Hepatic stellate cell (primary cell): Measurements from ENCODE around the gene WDR18.
"Not testable (repeated sequence)": the region's sequence is repeated elsewhere in the genome, so short reads cannot be mapped to it uniquely, and the experiment has no call there.

ENCODE experiments used
- DNase-seq: peaks from one replicate; pipeline ENCODE4 v3.0.0; 2011; ENCODE audit warnings: low spot score

WDR18 gene

GRCh38 chr19:1019980-1020867 is 36.1 kb downstream of the WDR18 start:
- no peak for DNase-seq

GRCh38 chr19:1020868-1021425 is 36.8 kb downstream of the WDR18 start, which contains the start of gene TMEM259:
TMEM259 (minus strand) TSS chr19:1021123; CDS start chr19:1020996, 127 bp downstream.
- DNase-seq, result peak; percentile 97

GRCh38 chr19:1023883-1024188 is 39.7 kb downstream of the WDR18 start:
- DNase-seq, result not testable (repeated sequence)

GRCh38 chr19:1025080-1025479 is 40.9 kb downstream of the WDR18 start:
- not testable (repeated sequence) for DNase-seq

- peak; percentile 93 for DNase-seq
Measured at GRCh38 chr19:1025960-1026782, 42.0 kb downstream of the WDR18 start, which contains the start of gene CNN2. CNN2 (plus strand) TSS chr19:1026608; CDS start chr19:1026662, 54 bp downstream.

GRCh38 chr19:1026783-1027649 is 42.9 kb downstream of the WDR18 start:
- no peak for DNase-seq

GRCh38 chr19:1027650-1028061 is 43.5 kb downstream of the WDR18 start:
- no peak for DNase-seq

GRCh38 chr19:1028062-1028926 is 44.1 kb downstream of the WDR18 start:
- peak; percentile 98 for DNase-seq

GRCh38 chr19:1032264-1032867 is 48.2 kb downstream of the WDR18 start:
- DNase-seq, result no peak

- DNase-seq, result no peak
Measured at GRCh38 chr19:1035998-1036621, 52.0 kb downstream of the WDR18 start.

- DNase-seq, result no peak
Measured at GRCh38 chr19:1037621-1038064, 53.5 kb downstream of the WDR18 start.

GRCh38 chr19:1038978-1039645 is 55.0 kb downstream of the WDR18 start:
- no peak for DNase-seq

GRCh38 chr19:1039646-1040475 is 55.7 kb downstream of the WDR18 start, which contains the start of gene ABCA7:
ABCA7 (plus strand) TSS chr19:1040107; CDS start chr19:1041362, 1,255 bp downstream.
- DNase-seq, result peak; percentile 98

GRCh38 chr19:1040476-1041271 is 56.5 kb downstream of the WDR18 start:
- DNase-seq, result peak; percentile 100

GRCh38 chr19:1041272-1041834 is 57.2 kb downstream of the WDR18 start:
- DNase-seq, result no peak

- DNase-seq, result peak; percentile 85
Measured at GRCh38 chr19:1041835-1042685, 57.9 kb downstream of the WDR18 start.
